GM18505 (cell line): Measurements from ENCODE around the gene ZNF740.
"Not testable (repeated sequence)": the region's sequence is repeated elsewhere in the genome, so short reads cannot be mapped to it uniquely, and the experiment has no call there.

ENCODE experiments used
- ATAC-seq: cut with Tn5 transposase; IDR thresholded peaks from one replicate; pipeline ENCODE4 v1.9.1; 2021; ENCODE audit not compliant: unreplicated experiment
- POLR2A ChIP-seq: IDR thresholded peaks from 4 replicates; pipeline ENCODE4 v1.6.1; 2011; ENCODE audit warnings: borderline replicate concordance; ENCODE audit not compliant: insufficient read depth, insufficient read length; ENCODE audit errors: extremely low read depth

ZNF740 gene

GRCh38 chr12:53195516-53196420 lies 15.2 kb downstream of the ZNF740 start:
- ATAC-seq = no peak

GRCh38 chr12:53196486-53196885 lies 16.0 kb downstream of the ZNF740 start:
- ATAC-seq = no peak
- TF ChIP-seq POLR2A = no peak

More at GRCh38 chr12:53195516-53196420, 15.2 kb downstream of the ZNF740 start:
- peak; percentile 38 for TF ChIP-seq POLR2A

- no peak for ATAC-seq
- peak; percentile 29 for TF ChIP-seq POLR2A
Observed at GRCh38 chr12:53197011-53197640, 16.6 kb downstream of the ZNF740 start.

GRCh38 chr12:53198486-53199110 lies 18.1 kb downstream of the ZNF740 start:
- ATAC-seq = no peak
- no peak for TF ChIP-seq POLR2A

- TF ChIP-seq POLR2A = no peak
- no peak for ATAC-seq
Observed at GRCh38 chr12:53199700-53200099, 19.2 kb downstream of the ZNF740 start.

GRCh38 chr12:53200107-53200457 lies 19.6 kb downstream of the ZNF740 start:
- peak; percentile 3 for ATAC-seq

GRCh38 chr12:53200458-53201176 lies 20.1 kb downstream of the ZNF740 start:
- ATAC-seq = peak; percentile 46

More at GRCh38 chr12:53200107-53200457, 19.6 kb downstream of the ZNF740 start:
- no peak for TF ChIP-seq POLR2A

GRCh38 chr12:53201177-53201541 lies 20.6 kb downstream of the ZNF740 start:
- no peak for TF ChIP-seq POLR2A

More at GRCh38 chr12:53200458-53201176, 20.1 kb downstream of the ZNF740 start:
- TF ChIP-seq POLR2A = no peak

GRCh38 chr12:53201639-53202038 lies 21.1 kb downstream of the ZNF740 start:
- TF ChIP-seq POLR2A = no peak
- no peak for ATAC-seq

More at GRCh38 chr12:53201177-53201541, 20.6 kb downstream of the ZNF740 start:
- no peak for ATAC-seq

GRCh38 chr12:53202316-53202715 lies 21.8 kb downstream of the ZNF740 start:
- not testable (repeated sequence) for ATAC-seq

- no peak for ATAC-seq
- TF ChIP-seq POLR2A = no peak
Observed at GRCh38 chr12:53204351-53204750, 23.8 kb downstream of the ZNF740 start.

GRCh38 chr12:53205747-53206419 lies 25.4 kb downstream of the ZNF740 start:
- peak; percentile 50 for ATAC-seq
- TF ChIP-seq POLR2A = peak; percentile 79
